WERI-Rb-1 (cell line): ENCODE measurements around the gene ATL3.

Experiments
- DNase-seq: peaks from one replicate; pipeline ENCODE4 v3.0.0-alpha.2; 2020
- H3K27ac ChIP-seq: fragments of 250-450 bp; sonication (Bioruptor Pico); 2 replicates; pipeline ENCODE4 v1.5.1; 2020; ENCODE audit warnings: mild to moderate bottlenecking, moderate library complexity
- H3K27me3 ChIP-seq: fragments of 250-450 bp; sonication (Bioruptor Pico); 2 replicates; pipeline ENCODE4 v1.5.1; 2021; ENCODE audit warnings: mild to moderate bottlenecking, low read depth, moderate library complexity; ENCODE audit not compliant: insufficient read depth, severe bottlenecking
- H3K36me3 ChIP-seq: fragments of 250-450 bp; sonication (Bioruptor Pico); 2 replicates; pipeline ENCODE4 v1.5.1; 2020; ENCODE audit warnings: mild to moderate bottlenecking, moderate library complexity
- H3K4me3 ChIP-seq: 2 replicates; pipeline ENCODE4 v1.5.1; 2011; ENCODE audit warnings: low read depth, mild to moderate bottlenecking, control low read depth, low read length
- H3K9me3 ChIP-seq: fragments of 250-450 bp; sonication (Bioruptor Pico); 2 replicates; pipeline ENCODE4 v1.5.1; 2021; ENCODE audit warnings: mild to moderate bottlenecking, moderate library complexity; ENCODE audit not compliant: severe bottlenecking
- TF ChIP-seq, protein P1 (sequence below): IDR thresholded peaks from 2 replicates; pipeline ENCODE4 v1.5.1; 2011; ENCODE audit warnings: low read depth, mild to moderate bottlenecking, control low read depth, inconsistent platforms, low read length

Gene ATL3

DNA sequence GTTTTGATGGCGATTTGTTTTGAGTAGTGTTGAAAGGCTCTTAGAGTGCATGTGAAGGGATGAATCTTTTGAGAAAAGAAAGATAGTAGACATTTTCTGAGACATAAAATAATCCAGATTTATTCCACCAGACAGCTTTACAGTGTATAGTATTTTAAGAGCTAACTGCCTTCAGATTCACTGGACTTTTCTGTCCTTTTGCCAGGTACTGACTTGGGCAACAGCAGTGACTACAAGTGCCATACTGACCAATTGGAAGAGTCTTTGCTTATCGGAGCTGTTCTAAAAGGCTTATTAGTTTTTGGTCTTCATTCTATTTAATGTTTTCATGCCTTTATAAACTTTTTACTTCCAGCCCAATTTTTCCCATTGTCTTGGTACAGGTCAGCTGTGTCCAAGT lies 42.6 kb upstream of the ATL3 start:
- TF ChIP-seq, protein P1, sequence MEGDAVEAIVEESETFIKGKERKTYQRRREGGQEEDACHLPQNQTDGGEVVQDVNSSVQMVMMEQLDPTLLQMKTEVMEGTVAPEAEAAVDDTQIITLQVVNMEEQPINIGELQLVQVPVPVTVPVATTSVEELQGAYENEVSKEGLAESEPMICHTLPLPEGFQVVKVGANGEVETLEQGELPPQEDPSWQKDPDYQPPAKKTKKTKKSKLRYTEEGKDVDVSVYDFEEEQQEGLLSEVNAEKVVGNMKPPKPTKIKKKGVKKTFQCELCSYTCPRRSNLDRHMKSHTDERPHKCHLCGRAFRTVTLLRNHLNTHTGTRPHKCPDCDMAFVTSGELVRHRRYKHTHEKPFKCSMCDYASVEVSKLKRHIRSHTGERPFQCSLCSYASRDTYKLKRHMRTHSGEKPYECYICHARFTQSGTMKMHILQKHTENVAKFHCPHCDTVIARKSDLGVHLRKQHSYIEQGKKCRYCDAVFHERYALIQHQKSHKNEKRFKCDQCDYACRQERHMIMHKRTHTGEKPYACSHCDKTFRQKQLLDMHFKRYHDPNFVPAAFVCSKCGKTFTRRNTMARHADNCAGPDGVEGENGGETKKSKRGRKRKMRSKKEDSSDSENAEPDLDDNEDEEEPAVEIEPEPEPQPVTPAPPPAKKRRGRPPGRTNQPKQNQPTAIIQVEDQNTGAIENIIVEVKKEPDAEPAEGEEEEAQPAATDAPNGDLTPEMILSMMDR, result no peak
- DNase-seq, result no peak

DNA sequence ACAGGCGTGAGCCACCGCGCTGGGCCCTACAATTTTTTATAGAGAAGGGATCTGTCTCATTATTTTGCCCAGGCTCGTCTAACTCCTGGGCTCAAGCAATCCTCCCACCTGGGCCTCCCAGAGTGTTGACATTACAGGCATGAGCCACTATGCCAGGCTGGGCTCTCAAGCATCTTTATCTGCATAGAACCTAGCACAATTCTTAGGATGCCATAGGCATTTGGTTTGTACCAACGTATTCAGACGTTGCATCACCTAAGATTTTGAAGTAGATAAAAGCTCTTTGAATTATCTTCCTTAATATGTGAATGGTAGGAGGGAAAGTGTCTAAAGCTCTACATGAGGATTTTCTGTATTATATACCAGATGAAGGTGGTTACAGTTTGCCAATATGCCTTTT lies 40.7 kb upstream of the ATL3 start:
- TF ChIP-seq, protein P1, result no peak
- Histone ChIP-seq H3K27ac (no peak overlapping the region), H3K27me3 (no peaks in the 10 kb centered on the region), H3K9me3 (no peaks in the 10 kb centered on the region), H3K4me3 (no peak overlapping the region), H3K36me3 (peaks cover 11% of the 10 kb centered on the region)
- no peak for DNase-seq

More for the DNA sequence above, 42.6 kb upstream of the ATL3 start:
- Histone ChIP-seq H3K36me3 (peaks cover 14% of the 10 kb centered on the region), H3K27ac (no peak overlapping the region), H3K4me3 (no peak overlapping the region), H3K9me3 (no peaks in the 10 kb centered on the region), H3K27me3 (no peaks in the 10 kb centered on the region)

DNA sequence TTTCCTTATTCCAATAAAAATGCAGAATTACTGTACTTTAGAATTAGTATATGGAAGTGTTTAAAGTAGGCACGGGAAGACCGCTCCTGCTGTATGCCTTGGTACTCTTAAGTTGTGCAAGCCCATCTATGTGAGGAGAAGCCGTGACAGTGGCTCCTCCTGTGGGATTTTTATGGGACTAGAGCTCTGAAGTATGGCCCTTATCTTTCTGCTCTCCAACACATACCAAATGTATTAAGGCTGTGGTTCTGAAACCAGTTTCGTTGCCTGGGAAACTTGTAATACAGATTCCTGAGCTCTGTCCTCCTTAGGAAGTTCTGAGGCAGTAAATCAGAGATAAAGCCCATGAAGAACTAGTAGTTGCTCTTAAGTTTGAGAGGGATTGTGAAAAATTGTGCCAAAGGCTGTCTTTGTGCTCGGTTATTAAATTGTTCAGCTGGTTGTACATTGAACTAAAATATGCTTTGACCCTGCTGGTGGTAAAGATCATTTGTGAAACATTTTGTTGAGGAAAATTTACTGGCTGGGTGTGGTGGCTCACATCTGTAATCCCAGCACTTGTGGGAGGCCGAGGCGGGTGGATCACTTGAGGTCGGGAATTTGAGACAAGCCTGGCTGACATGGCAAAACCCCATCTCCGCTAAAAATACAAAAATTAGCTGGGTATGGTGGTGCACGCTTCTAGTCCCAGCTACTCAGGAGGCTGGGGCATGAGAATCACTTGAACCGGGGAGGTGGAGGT lies 39.5 kb upstream of the ATL3 start:
- TF ChIP-seq, protein P1, result no peak
- Histone ChIP-seq H3K27me3 (no peaks in the 10 kb centered on the region), H3K27ac (no peak overlapping the region), H3K9me3 (no peaks in the 10 kb centered on the region), H3K4me3 (no peak overlapping the region), H3K36me3 (peaks cover 4% of the 10 kb centered on the region)
- no peak for DNase-seq

DNA sequence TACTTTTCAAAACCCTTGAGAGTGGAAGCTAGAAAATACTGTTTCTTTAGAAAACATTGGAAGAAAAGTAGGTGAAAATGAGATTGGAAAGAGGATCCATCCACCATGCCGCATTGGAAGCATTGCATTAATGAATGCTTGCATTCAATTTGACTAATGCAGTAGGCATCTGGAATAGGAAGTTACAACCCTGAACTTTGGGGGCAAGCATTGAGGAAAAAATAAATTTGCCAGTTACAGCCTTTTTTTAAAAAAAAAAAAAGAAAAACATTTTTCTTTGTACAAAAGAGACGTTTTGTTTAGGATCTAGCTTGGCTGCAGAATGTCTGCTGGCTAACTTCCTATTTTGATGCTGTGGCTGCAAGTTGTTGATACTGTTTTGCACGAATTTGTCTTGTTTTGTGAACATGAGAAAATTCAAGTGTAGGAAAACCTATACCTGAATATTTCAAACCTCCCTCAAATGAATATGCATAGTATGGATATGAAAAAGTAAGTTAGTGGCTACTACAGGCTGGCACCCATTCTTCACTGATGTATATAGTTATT lies 38.2 kb upstream of the ATL3 start:
- H3K4me3 ChIP-seq, result no peak overlapping the region
- H3K27me3 ChIP-seq, result no peaks in the 10 kb centered on the region
- H3K36me3 ChIP-seq, result no peaks in the 10 kb centered on the region; the same call in 1 of the 2 replicates
- H3K27ac ChIP-seq, result no peak overlapping the region
- TF ChIP-seq, protein P1, result no peak
- no peaks in the 10 kb centered on the region for H3K9me3 ChIP-seq
- DNase-seq, result no peak

DNA sequence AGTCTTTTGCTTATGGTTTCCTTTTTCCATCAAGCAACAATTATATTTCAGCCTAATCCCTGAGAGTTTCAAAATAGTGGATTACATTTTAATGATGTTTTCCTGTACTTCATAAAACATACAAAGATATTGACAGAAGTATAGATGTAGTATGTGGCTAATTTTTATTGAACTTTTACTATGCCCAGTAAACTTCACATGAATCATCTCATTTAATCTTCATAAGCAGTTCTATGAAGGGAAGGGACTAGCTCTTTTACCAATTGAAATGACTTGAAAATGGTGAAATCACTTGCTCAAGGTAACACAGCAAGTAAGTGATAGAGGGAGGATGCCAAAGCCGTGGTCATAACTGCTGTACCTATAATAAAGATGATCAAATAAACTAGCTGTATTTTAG lies 37.6 kb upstream of the ATL3 start:
- H3K27ac ChIP-seq, result no peak overlapping the region
- H3K36me3 ChIP-seq, result no peaks in the 10 kb centered on the region; the same call in 1 of the 2 replicates
- H3K4me3 ChIP-seq, result no peak overlapping the region
- DNase-seq, result no peak
- H3K27me3 ChIP-seq, result no peaks in the 10 kb centered on the region
- no peaks in the 10 kb centered on the region for H3K9me3 ChIP-seq
- TF ChIP-seq, protein P1, result no peak

DNA sequence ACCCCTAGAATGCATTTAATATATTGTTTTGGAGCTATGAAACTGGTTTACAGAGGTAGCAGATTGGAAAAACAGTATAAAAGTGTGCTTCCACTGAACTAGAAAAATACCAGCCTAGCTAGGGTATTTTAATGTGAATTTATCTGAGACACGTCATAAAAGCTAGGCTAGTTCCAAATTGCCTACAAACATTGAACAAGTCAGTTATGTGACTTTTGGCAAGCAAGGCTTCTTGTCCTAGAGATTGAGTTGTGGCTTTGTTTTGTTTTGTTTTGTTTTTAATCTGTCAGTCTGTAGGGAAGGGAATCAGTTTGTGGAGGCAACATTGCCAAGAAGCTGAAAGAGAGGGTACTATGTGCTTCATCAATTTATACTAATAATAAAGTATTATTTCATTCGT lies 34.4 kb upstream of the ATL3 start:
- Histone ChIP-seq H3K4me3 (no peak overlapping the region), H3K36me3 (no peaks in the 10 kb centered on the region; the same call in 1 of the 2 replicates), H3K27me3 (no peaks in the 10 kb centered on the region), H3K9me3 (no peaks in the 10 kb centered on the region), H3K27ac (no peak overlapping the region)
- TF ChIP-seq, protein P1, result no peak
- no peak for DNase-seq
